Measurements from ENCODE around the gene SPATA3. TPM values are rescaled to one million over a fixed set of nuclear protein-coding genes. Genes with fewer than 3 reads are reported as not detected.

Gene SPATA3
- total and polyA plus RNA-seq, 2 experiments from 2014 or later: not detected

DNA sequence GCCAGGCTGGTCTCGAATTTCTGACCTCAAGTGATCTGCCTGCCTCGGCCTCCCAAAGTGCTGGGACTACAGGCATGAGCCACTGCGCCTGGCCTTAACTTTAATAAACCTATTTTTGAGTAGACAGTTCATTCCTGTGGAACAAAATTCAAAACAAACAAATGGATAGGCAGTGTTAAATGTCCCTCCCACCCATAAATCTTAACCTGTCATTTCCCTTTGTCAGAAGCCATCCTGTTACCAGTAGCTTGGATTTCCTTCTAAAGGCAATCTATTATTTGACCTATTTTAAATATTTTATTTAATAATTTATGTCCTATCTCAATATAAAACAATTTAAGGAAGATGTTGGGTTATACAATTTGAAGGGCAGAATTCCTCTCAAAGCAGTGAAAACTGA lies 34.8 kb downstream of the SPATA3 start:
- Histone ChIP-seq H3K4me1 (ENCODE audit: insufficient read depth) (no peaks in the 10 kb centered on the region), H3K79me2 (replicated peaks; ENCODE audit: insufficient read depth) (no peaks in the 10 kb centered on the region), H4K20me1 (replicated peaks; ENCODE audit: insufficient read depth) (no peaks in the 10 kb centered on the region), H3K36me3 (ENCODE audit: insufficient read depth) (no peaks in the 10 kb centered on the region), H3K4me3 (no peak overlapping the region), H3F3A (replicated peaks; ENCODE audit: low read depth) (no peaks in the 10 kb centered on the region), H3K4me2 (no peak overlapping the region), H2AFZ (no peak overlapping the region), H3K27me3 (ENCODE audit: insufficient read depth) (peaks cover 18% of the 10 kb centered on the region), H3K9me2 (ENCODE audit: insufficient read depth) (no peaks in the 10 kb centered on the region), H3K27ac (ENCODE audit: low read depth) (no peak overlapping the region)
- Mint-ChIP-seq H3K36me3 (ENCODE audit: low read depth) (no peaks in the 10 kb centered on the region), H3K4me3 (no peak overlapping the region), H3K27me3 (ENCODE audit: insufficient read depth, low read depth, poor library complexity) (no peaks in the 10 kb centered on the region), H3K9me3 (no peaks in the 10 kb centered on the region), H3K4me1 (no peaks in the 10 kb centered on the region), H3K27ac (no peak overlapping the region)
- no peak for TF ChIP-seq EZH2phosphoT487 (IDR thresholded peaks at IDR 0.05; ENCODE audit: unreplicated experiment)
- no peak for TF ChIP-seq NANOG (IDR thresholded peaks at IDR 0.05; ENCODE audit: borderline replicate concordance)
- ATAC-seq (no peak), DNase-seq (ENCODE audit: low spot score) (no peak)

DNA sequence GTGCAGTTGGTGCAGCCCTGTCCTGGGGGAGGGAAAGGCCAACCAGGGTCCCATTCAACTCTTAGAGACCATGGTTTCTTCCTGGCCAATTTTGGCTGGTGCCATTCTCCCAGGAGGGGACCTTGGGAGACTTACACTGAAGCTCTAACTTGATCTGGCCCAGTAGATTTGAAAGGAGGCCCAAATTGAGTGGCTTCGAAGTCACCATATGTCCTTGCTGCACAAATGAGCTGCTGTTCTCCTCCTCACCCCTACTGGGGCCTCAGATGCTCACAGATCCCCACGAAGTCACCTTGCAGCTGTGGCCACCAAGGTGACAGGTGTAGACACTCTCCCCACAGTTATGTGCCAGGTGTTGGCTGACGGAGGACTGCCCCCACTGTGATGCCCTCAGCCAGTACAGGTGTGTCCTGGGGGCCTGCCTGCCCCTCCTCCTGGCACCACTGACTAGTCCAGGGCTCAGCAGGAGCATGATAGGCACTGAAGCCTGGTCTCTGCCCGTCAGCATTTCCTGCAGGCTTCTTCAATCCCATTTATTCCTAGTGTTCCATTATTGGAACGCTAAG lies 36.7 kb downstream of the SPATA3 start:
- Histone ChIP-seq H2AFZ (no peak overlapping the region), H3F3A (replicated peaks; ENCODE audit: low read depth) (0 out of 2 replicates have a peak, but pooled peaks cover 3% of the 10 kb centered on the region), H3K79me2 (replicated peaks; ENCODE audit: insufficient read depth) (no peaks in the 10 kb centered on the region), H3K36me3 (ENCODE audit: insufficient read depth) (no peaks in the 10 kb centered on the region), H3K27me3 (ENCODE audit: insufficient read depth) (peaks cover 33% of the 10 kb centered on the region), H3K9me2 (ENCODE audit: insufficient read depth) (no peaks in the 10 kb centered on the region), H4K20me1 (replicated peaks; ENCODE audit: insufficient read depth) (no peaks in the 10 kb centered on the region), H3K27ac (ENCODE audit: low read depth) (no peak overlapping the region), H3K4me3 (no peak overlapping the region), H3K4me1 (ENCODE audit: insufficient read depth) (no peaks in the 10 kb centered on the region), H3K4me2 (no peak overlapping the region)
- H3K27me3 Mint-ChIP-seq (ENCODE audit: insufficient read depth, low read depth, poor library complexity): peaks cover 13% of the 10 kb centered on the region
- ATAC-seq: no peak
- DNase-seq (ENCODE audit: low spot score): no peak
- no peak overlapping the region for H3K27ac Mint-ChIP-seq
- H3K4me1 Mint-ChIP-seq: no peaks in the 10 kb centered on the region
- H3K9me3 Mint-ChIP-seq: no peaks in the 10 kb centered on the region
- H3K36me3 Mint-ChIP-seq (ENCODE audit: low read depth): no peaks in the 10 kb centered on the region
- no peak overlapping the region for H3K4me3 Mint-ChIP-seq
- TF ChIP-seq EZH2 (IDR thresholded peaks at IDR 0.05; ENCODE audit: low read depth, unreplicated experiment) (no peak), ZNF114 (CRISPR knock-in tag; IDR thresholded peaks at IDR 0.05) (no peak), NANOG (IDR thresholded peaks at IDR 0.05; ENCODE audit: borderline replicate concordance) (no peak), STAT1 (IDR thresholded peaks at IDR 0.05; ENCODE audit: unreplicated experiment) (no peak), EZH2phosphoT487 (IDR thresholded peaks at IDR 0.05; ENCODE audit: unreplicated experiment) (no peak), POLR2AphosphoS5 (IDR thresholded peaks at IDR 0.05; ENCODE audit: low read depth) (no peak), JUNB (IDR thresholded peaks at IDR 0.05; ENCODE audit: unreplicated experiment) (no peak)
- TF ChIP-seq, protein P1, sequence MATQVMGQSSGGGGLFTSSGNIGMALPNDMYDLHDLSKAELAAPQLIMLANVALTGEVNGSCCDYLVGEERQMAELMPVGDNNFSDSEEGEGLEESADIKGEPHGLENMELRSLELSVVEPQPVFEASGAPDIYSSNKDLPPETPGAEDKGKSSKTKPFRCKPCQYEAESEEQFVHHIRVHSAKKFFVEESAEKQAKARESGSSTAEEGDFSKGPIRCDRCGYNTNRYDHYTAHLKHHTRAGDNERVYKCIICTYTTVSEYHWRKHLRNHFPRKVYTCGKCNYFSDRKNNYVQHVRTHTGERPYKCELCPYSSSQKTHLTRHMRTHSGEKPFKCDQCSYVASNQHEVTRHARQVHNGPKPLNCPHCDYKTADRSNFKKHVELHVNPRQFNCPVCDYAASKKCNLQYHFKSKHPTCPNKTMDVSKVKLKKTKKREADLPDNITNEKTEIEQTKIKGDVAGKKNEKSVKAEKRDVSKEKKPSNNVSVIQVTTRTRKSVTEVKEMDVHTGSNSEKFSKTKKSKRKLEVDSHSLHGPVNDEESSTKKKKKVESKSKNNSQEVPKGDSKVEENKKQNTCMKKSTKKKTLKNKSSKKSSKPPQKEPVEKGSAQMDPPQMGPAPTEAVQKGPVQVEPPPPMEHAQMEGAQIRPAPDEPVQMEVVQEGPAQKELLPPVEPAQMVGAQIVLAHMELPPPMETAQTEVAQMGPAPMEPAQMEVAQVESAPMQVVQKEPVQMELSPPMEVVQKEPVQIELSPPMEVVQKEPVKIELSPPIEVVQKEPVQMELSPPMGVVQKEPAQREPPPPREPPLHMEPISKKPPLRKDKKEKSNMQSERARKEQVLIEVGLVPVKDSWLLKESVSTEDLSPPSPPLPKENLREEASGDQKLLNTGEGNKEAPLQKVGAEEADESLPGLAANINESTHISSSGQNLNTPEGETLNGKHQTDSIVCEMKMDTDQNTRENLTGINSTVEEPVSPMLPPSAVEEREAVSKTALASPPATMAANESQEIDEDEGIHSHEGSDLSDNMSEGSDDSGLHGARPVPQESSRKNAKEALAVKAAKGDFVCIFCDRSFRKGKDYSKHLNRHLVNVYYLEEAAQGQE (IDR thresholded peaks at IDR 0.05; ENCODE audit: unreplicated experiment): no peak
- TF ChIP-seq, protein P2, sequence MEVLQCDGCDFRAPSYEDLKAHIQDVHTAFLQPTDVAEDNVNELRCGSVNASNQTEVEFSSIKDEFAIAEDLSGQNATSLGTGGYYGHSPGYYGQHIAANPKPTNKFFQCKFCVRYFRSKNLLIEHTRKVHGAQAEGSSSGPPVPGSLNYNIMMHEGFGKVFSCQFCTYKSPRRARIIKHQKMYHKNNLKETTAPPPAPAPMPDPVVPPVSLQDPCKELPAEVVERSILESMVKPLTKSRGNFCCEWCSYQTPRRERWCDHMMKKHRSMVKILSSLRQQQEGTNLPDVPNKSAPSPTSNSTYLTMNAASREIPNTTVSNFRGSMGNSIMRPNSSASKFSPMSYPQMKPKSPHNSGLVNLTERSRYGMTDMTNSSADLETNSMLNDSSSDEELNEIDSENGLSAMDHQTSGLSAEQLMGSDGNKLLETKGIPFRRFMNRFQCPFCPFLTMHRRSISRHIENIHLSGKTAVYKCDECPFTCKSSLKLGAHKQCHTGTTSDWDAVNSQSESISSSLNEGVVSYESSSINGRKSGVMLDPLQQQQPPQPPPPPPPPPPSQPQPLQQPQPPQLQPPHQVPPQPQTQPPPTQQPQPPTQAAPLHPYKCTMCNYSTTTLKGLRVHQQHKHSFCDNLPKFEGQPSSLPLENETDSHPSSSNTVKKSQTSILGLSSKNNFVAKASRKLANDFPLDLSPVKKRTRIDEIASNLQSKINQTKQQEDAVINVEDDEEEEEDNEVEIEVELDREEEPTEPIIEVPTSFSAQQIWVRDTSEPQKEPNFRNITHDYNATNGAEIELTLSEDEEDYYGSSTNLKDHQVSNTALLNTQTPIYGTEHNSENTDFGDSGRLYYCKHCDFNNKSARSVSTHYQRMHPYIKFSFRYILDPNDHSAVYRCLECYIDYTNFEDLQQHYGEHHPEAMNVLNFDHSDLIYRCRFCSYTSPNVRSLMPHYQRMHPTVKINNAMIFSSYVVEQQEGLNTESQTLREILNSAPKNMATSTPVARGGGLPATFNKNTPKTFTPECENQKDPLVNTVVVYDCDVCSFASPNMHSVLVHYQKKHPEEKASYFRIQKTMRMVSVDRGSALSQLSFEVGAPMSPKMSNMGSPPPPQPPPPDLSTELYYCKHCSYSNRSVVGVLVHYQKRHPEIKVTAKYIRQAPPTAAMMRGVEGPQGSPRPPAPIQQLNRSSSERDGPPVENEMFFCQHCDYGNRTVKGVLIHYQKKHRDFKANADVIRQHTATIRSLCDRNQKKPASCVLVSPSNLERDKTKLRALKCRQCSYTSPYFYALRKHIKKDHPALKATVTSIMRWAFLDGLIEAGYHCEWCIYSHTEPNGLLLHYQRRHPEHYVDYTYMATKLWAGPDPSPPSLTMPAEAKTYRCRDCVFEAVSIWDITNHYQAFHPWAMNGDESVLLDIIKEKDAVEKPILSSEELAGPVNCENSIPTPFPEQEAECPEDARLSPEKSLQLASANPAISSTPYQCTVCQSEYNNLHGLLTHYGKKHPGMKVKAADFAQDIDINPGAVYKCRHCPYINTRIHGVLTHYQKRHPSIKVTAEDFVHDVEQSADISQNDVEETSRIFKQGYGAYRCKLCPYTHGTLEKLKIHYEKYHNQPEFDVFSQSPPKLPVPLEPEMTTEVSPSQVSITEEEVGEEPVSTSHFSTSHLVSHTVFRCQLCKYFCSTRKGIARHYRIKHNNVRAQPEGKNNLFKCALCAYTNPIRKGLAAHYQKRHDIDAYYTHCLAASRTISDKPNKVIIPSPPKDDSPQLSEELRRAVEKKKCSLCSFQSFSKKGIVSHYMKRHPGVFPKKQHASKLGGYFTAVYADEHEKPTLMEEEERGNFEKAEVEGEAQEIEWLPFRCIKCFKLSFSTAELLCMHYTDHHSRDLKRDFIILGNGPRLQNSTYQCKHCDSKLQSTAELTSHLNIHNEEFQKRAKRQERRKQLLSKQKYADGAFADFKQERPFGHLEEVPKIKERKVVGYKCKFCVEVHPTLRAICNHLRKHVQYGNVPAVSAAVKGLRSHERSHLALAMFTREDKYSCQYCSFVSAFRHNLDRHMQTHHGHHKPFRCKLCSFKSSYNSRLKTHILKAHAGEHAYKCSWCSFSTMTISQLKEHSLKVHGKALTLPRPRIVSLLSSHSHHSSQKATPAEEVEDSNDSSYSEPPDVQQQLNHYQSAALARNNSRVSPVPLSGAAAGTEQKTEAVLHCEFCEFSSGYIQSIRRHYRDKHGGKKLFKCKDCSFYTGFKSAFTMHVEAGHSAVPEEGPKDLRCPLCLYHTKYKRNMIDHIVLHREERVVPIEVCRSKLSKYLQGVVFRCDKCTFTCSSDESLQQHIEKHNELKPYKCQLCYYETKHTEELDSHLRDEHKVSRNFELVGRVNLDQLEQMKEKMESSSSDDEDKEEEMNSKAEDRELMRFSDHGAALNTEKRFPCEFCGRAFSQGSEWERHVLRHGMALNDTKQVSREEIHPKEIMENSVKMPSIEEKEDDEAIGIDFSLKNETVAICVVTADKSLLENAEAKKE (CRISPR knock-in tag; IDR thresholded peaks at IDR 0.05): no peak
- TF ChIP-seq, protein P3, sequence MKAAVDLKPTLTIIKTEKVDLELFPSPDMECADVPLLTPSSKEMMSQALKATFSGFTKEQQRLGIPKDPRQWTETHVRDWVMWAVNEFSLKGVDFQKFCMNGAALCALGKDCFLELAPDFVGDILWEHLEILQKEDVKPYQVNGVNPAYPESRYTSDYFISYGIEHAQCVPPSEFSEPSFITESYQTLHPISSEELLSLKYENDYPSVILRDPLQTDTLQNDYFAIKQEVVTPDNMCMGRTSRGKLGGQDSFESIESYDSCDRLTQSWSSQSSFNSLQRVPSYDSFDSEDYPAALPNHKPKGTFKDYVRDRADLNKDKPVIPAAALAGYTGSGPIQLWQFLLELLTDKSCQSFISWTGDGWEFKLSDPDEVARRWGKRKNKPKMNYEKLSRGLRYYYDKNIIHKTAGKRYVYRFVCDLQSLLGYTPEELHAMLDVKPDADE (IDR thresholded peaks at IDR 0.05): no peak
